B cell (primary cell): ENCODE data around the gene SLC13A2. TPM values are rescaled to one million over a fixed set of nuclear protein-coding genes. Genes with fewer than 3 reads are reported as not detected.

Experiments
- ATAC-seq: fragments of 200-7000 bp; cut with Tn5 transposase; one replicate; pipeline ENCODE4 v1.10.0; 2021; ENCODE audit warnings: low read depth, mild to moderate bottlenecking, moderate number of reproducible peaks, moderate library complexity
- CTCF ChIA-PET: fragments of 350-600 bp; sonication (Branson Sonifier 250); formaldehyde crosslinking; loops from one replicate; lab custom pipeline; 2021; ENCODE audit warnings: antibody characterized with exemption, inconsistent platforms; lab: Charles Lee
- POLR2A ChIA-PET: fragments of 350-600 bp; sonication (Branson Sonifier 250); formaldehyde crosslinking; loops from one replicate; lab custom pipeline; 2021; ENCODE audit warnings: antibody characterized with exemption; lab: Charles Lee
- DNase-seq: peaks from one replicate; pipeline ENCODE4 v3.0.0; 2013
- H2AFZ ChIP-seq: 2 replicates; pipeline ENCODE4 v1.6.1; 2012; ENCODE audit warnings: mild to moderate bottlenecking, low read depth, low read length; ENCODE audit not compliant: insufficient read depth, poor library complexity, severe bottlenecking
- H3K27ac ChIP-seq, 2 donors: 1 replicate in 1 of 2; 2 replicates in 1 of 2; pipeline ENCODE4 v1.5.1; 2012 to 2013; ENCODE audit warnings: low read length in 2 of 2, mild to moderate bottlenecking in 2 of 2, moderate library complexity in 1 of 2
- H3K27me3 ChIP-seq, 4 experiments: fragments of 200-600 bp in 1 of 4; sonication (generic) in 1 of 4; replicated peaks in 1 of 4; 1 replicate in 2 of 4; 2 replicates in 2 of 4; pipeline versions ENCODE4 v1.6.1 to v1.7.0; 2013 to 2016; ENCODE audit warnings: low read length in 3 of 4, mild to moderate bottlenecking in 2 of 4, mixed read lengths in 1 of 4, moderate library complexity in 1 of 4; ENCODE audit not compliant: insufficient read depth in 4 of 4, control insufficient read depth in 3 of 4; ENCODE audit errors: control extremely low read depth in 1 of 4
- H3K36me3 ChIP-seq, 2 experiments: replicated peaks in 1 of 2; 1 replicate in 1 of 2; 2 replicates in 1 of 2; pipeline versions ENCODE4 v1.6.1 to v1.7.1; 2013; ENCODE audit warnings: low read length in 1 of 2; ENCODE audit not compliant: insufficient read depth in 2 of 2, control insufficient read depth in 1 of 2; ENCODE audit errors: control extremely low read depth in 1 of 2, extremely low read depth in 1 of 2
- H3K4me1 ChIP-seq, 2 donors: fragments of 200-600 bp in 1 of 2; sonication (generic) in 1 of 2; 1 replicate in 1 of 2; 2 replicates in 1 of 2; pipeline versions ENCODE4 v1.5.1 to v1.6.1; 2013 to 2017; ENCODE audit warnings: low read length in 2 of 2; ENCODE audit not compliant: control insufficient read depth in 2 of 2, insufficient read depth in 2 of 2
- H3K4me2 ChIP-seq: replicated peaks from 2 replicates; pipeline ENCODE3; 2012; ENCODE audit warnings: mild to moderate bottlenecking, low read depth, low read length; ENCODE audit not compliant: poor library complexity, severe bottlenecking
- H3K4me3 ChIP-seq, 5 experiments: fragments of 200-600 bp in 1 of 5; sonication (generic) in 1 of 5; 1 replicate in 3 of 5; 2 replicates in 2 of 5; pipeline versions ENCODE4 v1.5.1 to v1.7.0; 2011 to 2016; ENCODE audit warnings: low read length in 4 of 5, mild to moderate bottlenecking in 4 of 5, low read depth in 2 of 5, control low read depth in 1 of 5, moderate library complexity in 1 of 5; ENCODE audit not compliant: insufficient read depth in 1 of 5; ENCODE audit errors: control extremely low read depth in 1 of 5, extremely low read depth in 1 of 5
- H3K79me2 ChIP-seq: fragments of 200-600 bp; sonication (generic); one replicate; pipeline ENCODE4 v1.6.0; 2016; ENCODE audit warnings: low read length; ENCODE audit not compliant: control insufficient read depth, insufficient read depth
- H3K9ac ChIP-seq: fragments of 200-600 bp; sonication (generic); 2 replicates; pipeline ENCODE4 v1.6.1; 2017; ENCODE audit warnings: mild to moderate bottlenecking, low read length, moderate library complexity
- H3K9me3 ChIP-seq, 3 donors: one replicate each; pipeline versions ENCODE4 v1.6.1 to v1.7.1; 2013; ENCODE audit warnings: low read length in 2 of 3; ENCODE audit not compliant: control insufficient read depth in 2 of 3, insufficient read depth in 1 of 3; ENCODE audit errors: control extremely low read depth in 1 of 3
- H4K20me1 ChIP-seq: 2 replicates; pipeline ENCODE4 v1.6.0; 2012; ENCODE audit warnings: mild to moderate bottlenecking, low read length; ENCODE audit not compliant: insufficient read depth, control insufficient read depth, poor library complexity, severe bottlenecking
- H3K27ac Mint-ChIP-seq: one replicate; pipeline ENCODE4 v1.8.0; 2021; ENCODE audit warnings: mixed read lengths
- H3K27me3 Mint-ChIP-seq: one replicate; pipeline ENCODE4 v1.8.0; 2021; ENCODE audit warnings: mixed read lengths
- H3K4me1 Mint-ChIP-seq: one replicate; pipeline ENCODE4 v1.8.0; 2021; ENCODE audit warnings: mixed read lengths
- H3K4me3 Mint-ChIP-seq: one replicate; pipeline ENCODE4 v1.8.0; 2021; ENCODE audit warnings: mixed read lengths
- H3K9me3 Mint-ChIP-seq: one replicate; pipeline ENCODE4 v1.8.0; 2022; ENCODE audit warnings: mixed read lengths; ENCODE audit not compliant: insufficient read depth
- EZH2 ChIP-seq: IDR thresholded peaks from 2 replicates; pipeline ENCODE4 v1.6.1; 2012; ENCODE audit warnings: borderline replicate concordance, low read depth, mild to moderate bottlenecking, moderate library complexity, low read length; ENCODE audit not compliant: insufficient read depth, poor library complexity, severe bottlenecking
- WGBS: methylation state at CpG from one replicate; pipeline ENCODE4 v1.1.5; 2013; ENCODE audit warnings: missing lambda C conversion rate; ENCODE audit not compliant: insufficient coverage; 5-methylcytosine and 5-hydroxymethylcytosine counted together
- intact Hi-C: fragments of 100-400 bp; cut with micrococcal nuclease; formaldehyde crosslinking; loops from one replicate; pipeline ENCODE4 v1.10.0; 2022
- polyA plus RNA-seq: library from polyadenylated mRNA; depleted of rRNA; stranded (reverse); fragments of >200 nt; gene quantifications from 2 replicates; pipeline ENCODE4 v1.2.3, GENCODE V29; 2012
- total RNA-seq, 2 donors: library from RNA; stranded (reverse); fragments of 120-200 nt in 1 of 2; gene quantifications; 1 replicate in 1 of 2; 2 replicates in 1 of 2; pipeline versions ENCODE4 v1.2.3 to v1.2.4, GENCODE V29; 2013 to 2022
- TF ChIP-seq, protein P1 (sequence below): fragments of 200-600 bp; IDR thresholded peaks from one replicate; pipeline ENCODE4 v1.8.0; 2022; ENCODE audit warnings: antibody characterized with exemption, mild to moderate bottlenecking

Gene SLC13A2
- total and polyA plus RNA-seq, 2 donors (not counting 1 experiment from before 2014, with no cell fraction given) = not detected

DNA sequence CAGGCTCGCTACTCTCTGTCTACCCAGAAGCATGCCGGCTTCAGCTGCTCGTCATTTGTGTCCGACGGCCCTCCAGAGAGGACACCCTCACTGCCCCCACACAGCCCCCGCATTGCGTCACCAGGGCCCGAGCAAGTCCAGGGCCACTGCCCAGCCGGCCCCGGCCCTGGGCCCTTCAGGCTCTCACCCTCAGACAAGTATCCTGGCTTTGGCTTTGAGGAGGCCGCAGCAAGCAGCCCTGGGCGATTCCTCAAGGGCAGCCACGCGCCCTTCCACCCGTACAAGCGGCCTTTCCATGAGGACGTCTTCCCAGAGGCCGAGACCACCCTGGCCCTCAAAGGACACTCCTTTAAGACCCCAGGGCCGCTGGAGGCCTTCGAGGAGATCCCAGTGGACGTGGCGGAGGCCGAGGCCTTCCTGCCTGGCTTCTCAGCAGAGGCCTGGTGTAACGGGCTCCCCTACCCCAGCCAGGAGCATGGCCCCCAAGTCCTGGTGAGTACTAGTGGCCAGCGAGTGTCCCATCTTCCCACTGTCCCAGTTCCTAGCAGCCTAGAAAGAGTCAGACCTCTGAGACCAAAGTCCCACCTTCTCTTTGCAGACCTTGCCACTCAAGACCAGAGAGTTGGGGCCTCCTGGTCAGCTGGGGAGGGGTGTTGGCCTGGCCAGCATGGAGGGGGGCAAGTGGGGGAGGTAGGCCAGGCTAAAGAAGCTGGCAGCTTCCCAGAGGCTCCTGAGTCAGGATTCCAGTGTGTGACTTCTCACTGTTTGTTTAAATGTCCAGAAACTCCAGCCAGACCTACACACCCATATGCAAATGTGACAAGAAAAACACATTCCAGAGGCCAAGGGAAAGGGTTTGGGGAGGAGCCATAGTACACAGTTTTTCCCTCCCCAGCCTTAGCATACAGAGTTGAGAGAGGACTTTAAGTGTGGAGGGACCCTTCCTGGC is 51.3 kb downstream of the SLC13A2 start:
- POLR2A ChIA-PET = no interaction called here
- 93% methylated on average over 25 of the region's 25 CpGs for WGBS
- H3K27me3 Mint-ChIP-seq = no peaks in the 10 kb centered on the region
- Histone ChIP-seq H3K9ac (no peak overlapping the region), H3K27me3 (no peaks in the 10 kb centered on the region), H3K36me3 (no peaks in the 10 kb centered on the region), H3K9me3 (no peaks in the 10 kb centered on the region), H3K4me2 (no peak overlapping the region), H3K79me2 (no peaks in the 10 kb centered on the region), H3K27ac (no peak overlapping the region), H2AFZ (no peak overlapping the region), H3K4me3 (no peak overlapping the region), H3K4me1 (no peaks in the 10 kb centered on the region), H4K20me1 (no peaks in the 10 kb centered on the region)
- H3K9me3 Mint-ChIP-seq = no peaks in the 10 kb centered on the region
- DNase-seq (no peak), ATAC-seq (no peak)
- CTCF ChIA-PET = no interaction called here
- intact Hi-C loops = no loop called here
- H3K27ac Mint-ChIP-seq = no peak overlapping the region
- TF ChIP-seq, protein P1, sequence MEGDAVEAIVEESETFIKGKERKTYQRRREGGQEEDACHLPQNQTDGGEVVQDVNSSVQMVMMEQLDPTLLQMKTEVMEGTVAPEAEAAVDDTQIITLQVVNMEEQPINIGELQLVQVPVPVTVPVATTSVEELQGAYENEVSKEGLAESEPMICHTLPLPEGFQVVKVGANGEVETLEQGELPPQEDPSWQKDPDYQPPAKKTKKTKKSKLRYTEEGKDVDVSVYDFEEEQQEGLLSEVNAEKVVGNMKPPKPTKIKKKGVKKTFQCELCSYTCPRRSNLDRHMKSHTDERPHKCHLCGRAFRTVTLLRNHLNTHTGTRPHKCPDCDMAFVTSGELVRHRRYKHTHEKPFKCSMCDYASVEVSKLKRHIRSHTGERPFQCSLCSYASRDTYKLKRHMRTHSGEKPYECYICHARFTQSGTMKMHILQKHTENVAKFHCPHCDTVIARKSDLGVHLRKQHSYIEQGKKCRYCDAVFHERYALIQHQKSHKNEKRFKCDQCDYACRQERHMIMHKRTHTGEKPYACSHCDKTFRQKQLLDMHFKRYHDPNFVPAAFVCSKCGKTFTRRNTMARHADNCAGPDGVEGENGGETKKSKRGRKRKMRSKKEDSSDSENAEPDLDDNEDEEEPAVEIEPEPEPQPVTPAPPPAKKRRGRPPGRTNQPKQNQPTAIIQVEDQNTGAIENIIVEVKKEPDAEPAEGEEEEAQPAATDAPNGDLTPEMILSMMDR = no peak
- TF ChIP-seq EZH2 = no peak
- no peaks in the 10 kb centered on the region for H3K4me1 Mint-ChIP-seq
- no peak overlapping the region for H3K4me3 Mint-ChIP-seq

DNA sequence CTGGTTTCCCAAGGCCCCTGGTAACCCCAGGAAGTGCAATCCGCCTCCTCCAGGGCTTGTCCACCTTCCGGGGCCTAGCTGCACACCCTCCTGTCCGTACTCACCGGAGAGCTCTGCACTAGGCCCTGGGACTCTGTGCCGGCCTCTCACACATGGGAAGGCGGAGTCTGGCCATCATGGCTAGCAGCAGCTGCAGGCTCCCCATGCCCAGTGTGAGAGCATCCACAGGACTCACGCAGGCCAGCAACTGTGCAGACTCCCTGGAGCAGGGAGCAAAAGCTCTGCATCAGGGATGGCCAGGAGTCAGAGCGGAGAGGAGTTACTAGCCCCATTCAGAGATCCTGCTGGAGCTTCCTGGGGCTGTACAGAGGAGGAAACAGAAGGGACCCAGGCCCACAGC is 52.9 kb downstream of the SLC13A2 start:
- ATAC-seq (no peak), DNase-seq (no peak)
- H3K9ac ChIP-seq = no peak overlapping the region
- POLR2A ChIA-PET = no interaction called here
- no peak overlapping the region for H3K27ac Mint-ChIP-seq
- no peaks in the 10 kb centered on the region for H3K9me3 Mint-ChIP-seq
- no peak overlapping the region for H3K4me2 ChIP-seq
- intact Hi-C loops = no loop called here
- H3K9me3 ChIP-seq = no peaks in the 10 kb centered on the region
- CTCF ChIA-PET = interaction anchor here (0.6 to 0.7 kb wide), 2 partner anchors 17 to 40 kb away, joined by 4 to 7 read pairs; no protein-coding TSS in a partner anchor
- peaks cover 3% of the 10 kb centered on the region for H3K27me3 Mint-ChIP-seq
- no peak overlapping the region for H3K4me3 Mint-ChIP-seq
- no peak overlapping the region for H2AFZ ChIP-seq
- TF ChIP-seq, protein P1 = no peak
- no peak for TF ChIP-seq EZH2
- no peaks in the 10 kb centered on the region for H3K79me2 ChIP-seq
- no peaks in the 10 kb centered on the region for H4K20me1 ChIP-seq
- H3K27ac ChIP-seq = no peak overlapping the region
- WGBS = 86% methylated on average over 8 of the region's 8 CpGs
- no peaks in the 10 kb centered on the region for H3K36me3 ChIP-seq
- H3K4me1 ChIP-seq = no peaks in the 10 kb centered on the region
- H3K4me1 Mint-ChIP-seq = no peaks in the 10 kb centered on the region
- H3K4me3 ChIP-seq = no peak overlapping the region
- H3K27me3 ChIP-seq = peaks cover 0 to 1% (median 0%) of the 10 kb centered on the region in 4 experiments
